Measurements from ENCODE around the gene SF1.

Gene SF1

GRCh38 chr11:64760759-64761420 is 17.5 kb downstream of the SF1 start:
- DNase-seq, result no peak

- no peak for DNase-seq
Measured at GRCh38 chr11:64759722-64760719, 18.3 kb downstream of the SF1 start, which contains the start of gene PYGM. TSS of gene PYGM (minus strand) at chr11:64759974. CDS start at chr11:64759898, 76 bp downstream.

GRCh38 chr11:64759131-64759721 is 19.1 kb downstream of the SF1 start:
- no peak for DNase-seq

DNA sequence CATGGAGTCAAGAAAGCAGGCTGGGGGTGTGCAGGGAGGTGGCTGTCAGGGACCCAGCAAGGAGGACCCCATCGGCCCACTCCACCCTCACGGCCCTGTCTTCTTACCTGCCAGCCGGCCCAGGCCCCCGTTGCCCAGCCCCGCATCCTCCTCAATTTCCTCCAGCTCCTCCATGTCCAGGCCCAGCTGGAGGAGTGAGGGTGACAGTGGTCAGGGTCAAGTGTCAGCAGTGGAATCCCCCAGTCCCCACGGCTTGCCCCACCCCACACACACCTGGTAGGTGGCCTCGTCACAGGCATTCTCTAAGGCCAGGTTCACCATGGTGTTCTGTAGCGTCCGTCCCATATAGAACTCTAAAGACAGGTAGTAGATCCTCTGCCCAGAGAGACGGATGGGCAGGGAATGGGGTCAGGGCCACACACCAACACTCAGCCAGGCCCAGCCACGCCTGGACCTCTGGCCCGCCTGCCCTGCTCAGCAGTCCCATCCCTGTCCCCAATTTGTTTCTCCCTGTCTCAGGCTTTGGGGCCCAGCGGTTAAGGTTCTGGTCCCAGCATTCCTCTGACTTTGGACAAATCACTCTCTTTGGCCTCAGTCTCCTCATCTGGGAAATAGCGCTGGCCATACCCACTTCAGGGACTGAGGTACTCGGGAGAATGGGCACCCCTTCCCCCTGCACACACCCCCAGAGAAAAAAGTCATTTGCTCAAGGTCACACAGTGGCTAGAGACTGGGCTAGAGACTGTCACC is 19.8 kb downstream of the SF1 start:
- no peak for DNase-seq

DNA sequence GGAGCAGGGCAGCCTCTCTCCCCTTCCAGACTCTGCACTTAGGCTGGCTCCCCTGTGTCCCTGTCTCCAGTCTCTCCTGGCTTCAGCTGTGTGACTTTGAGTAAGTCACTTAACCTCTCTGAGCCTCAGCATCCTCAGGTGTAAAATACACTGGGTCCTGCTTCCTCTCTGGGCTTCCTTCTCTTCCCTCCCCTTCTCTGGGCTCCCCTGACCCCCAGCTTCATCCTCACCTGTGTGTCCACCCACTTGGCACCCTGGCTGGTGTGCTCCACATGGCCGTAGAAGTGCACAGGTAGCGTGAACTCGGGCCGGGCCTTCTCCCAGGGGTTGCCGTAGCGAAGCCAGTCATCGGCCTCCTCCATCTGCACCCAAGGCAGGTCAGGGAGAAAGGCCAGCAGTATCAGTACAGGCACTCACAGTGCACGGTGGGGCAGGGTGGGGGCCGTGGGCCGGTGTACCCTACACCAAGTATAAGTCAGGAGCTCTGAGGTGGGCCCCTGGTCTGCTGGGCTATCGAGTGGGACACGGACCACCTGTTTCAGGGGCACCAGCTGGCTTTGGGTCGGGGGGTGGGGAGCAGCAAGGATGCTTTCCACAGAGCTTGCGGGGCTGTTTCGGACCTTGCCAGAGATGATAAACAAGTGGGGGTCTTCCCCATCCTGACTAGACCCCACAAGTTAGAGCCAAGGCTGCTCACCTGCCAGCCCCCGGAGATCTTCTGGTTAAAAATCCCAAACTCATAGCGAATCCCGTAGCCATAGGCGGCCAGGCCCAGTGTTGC is 20.6 kb downstream of the SF1 start:
- DNase-seq, result no peak

- no peak for DNase-seq
Measured at GRCh38 chr11:64755681-64756361, 22.5 kb downstream of the SF1 start.

- no peak for DNase-seq
Measured at GRCh38 chr11:64754919-64755662, 23.3 kb downstream of the SF1 start.

DNA sequence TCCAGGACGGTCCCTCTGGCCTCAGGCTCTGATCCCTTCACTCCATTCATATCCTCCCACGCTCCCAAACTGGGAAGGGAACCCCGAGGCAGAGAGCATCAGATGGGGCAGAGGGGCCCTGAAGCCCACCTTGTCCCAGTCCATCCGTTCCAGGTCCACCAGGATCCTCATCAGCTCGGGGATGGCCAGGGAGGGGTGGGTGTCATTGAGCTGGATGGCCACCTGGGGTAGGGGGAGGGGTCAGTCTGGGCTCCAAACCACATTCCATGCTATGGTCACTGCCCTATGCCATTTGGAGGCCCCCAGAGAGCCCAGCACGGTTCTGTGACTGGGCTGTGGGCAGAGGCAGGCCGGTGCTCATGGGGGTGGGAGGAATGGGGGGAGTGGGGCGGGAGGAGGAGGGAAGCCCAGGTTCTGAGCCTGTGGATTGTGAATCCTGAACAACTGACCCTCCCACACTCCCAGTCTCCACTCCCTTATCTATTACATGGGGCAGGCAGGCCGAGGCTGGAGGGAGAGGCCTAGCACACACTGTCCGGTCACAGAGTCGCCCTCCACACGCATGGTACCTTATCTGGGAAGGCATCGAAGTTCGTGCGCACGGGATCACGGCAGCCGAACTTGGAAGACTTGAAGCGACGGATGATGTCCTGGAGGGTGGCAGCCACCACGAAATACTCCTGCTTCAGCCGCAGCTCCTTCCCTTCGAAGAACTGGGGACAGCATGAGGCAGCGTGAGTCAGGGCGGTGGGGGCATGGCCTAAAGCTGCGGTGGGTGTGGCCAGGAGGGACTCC is 24.0 kb downstream of the SF1 start:
- no peak for DNase-seq

- DNase-seq, result no peak
Measured at GRCh38 chr11:64753380-64754123, 24.8 kb downstream of the SF1 start.

GRCh38 chr11:64753019-64753379 is 25.3 kb downstream of the SF1 start:
- no peak for DNase-seq

GRCh38 chr11:64752175-64752970 is 26.0 kb downstream of the SF1 start:
- no peak for DNase-seq

DNA sequence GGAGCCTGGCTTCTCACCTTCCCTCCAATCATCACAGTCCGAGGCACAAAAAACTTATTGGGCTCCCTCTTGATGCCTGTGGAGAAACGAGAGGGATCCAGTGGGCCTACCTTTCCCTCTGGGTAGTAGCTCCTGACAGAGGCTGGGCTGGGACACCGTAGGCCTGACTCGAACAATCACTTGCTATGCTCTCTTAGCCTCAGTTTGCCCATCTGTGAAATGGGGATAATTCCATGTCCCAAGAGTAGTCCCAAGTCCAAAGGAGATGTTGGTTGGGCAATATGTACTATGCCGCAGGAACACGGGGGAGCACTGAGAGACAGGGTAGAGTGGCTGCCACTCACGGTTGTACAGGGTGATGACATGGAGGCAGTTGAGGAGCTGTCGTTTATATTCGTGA is 26.8 kb downstream of the SF1 start:
- DNase-seq, result no peak

DNA sequence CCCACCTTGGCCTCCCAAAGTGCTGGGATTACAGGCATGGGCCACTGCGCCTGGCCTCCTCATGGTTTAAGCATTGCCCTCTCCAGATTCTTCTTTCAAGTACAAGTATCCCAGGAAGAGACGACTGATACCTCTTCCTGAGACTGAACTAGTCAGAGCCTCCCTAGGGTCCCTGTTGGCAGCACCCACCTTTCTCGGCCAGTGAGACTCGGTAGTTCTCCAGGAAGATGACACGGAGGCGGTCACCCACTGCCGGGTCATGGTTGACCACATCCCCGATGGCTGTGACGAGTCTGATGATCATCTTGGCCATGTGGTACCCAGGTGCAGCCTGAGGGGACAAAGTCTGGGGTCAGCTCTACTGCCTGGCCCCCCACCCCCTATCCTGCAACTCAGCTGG is 27.2 kb downstream of the SF1 start:
- DNase-seq, result no peak

DNA sequence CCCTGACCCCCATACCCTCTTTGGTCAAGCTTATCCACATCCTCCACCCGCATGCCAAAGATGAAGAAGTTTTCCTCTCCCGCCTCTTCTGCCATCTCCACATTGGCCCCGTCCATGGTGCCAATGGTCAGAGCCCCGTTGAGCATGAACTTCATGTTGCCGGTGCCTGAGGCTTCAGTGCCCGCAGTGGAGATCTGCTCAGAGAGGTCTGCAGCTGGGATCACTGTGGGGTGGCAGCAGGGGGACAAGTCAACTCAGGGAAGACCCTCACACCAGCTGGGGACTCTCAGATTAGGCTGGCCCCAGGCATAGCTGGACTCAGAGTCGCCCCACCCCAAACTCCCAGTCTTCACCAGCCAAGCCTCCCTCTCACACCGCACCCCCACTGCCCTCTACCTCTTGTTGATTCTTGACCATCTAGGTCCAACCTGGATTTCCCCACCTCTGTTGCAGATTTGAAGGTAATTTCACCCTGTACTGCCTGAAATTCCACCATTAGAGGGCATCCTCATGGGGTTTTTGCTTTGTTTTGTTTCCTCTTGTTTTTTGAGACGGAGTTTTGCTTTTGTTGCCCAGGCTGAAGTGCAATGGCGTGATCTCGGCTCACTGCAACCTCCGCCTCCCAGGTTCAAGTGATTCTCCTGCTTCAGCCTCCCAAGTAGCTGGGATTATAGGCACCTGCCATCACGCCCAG is 27.8 kb downstream of the SF1 start:
- DNase-seq, result no peak

DNA sequence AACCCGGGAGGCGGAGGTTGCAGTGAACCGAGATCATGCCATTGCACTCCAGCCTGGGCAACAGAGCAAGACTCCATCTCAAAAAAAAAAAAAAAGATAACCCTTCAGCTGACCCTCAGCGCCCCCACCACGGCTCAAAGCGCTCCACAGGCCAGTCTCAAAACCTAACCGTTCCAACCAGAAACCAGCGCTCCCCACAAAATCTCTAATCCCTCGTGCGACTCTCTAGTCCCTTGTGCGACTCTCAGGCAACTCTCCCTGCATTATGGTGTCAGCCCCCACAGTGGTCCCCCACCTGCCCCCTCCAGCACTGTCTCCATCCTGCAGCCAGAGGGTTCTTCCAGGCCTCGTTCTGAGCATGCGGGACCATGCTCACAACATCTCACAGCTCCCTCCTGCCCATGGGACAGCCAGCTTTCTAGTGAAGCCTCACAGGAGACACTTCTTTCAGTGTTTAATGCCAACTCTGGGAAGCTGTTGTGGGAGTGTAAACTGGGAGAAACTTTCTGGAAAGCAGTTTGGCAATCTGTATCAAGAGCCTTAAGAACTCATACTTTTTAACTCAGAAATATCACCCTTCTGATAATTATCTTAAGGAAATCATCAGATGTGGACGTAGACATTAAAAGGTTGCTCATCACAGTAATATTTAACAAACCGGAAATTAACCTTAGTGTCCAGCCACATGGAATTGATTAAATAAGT is 30.2 kb downstream of the SF1 start:
- no peak for DNase-seq

- DNase-seq, result no peak
Measured at GRCh38 chr11:64746486-64746885, 31.9 kb downstream of the SF1 start.
